Measurements from ENCODE around the gene TRIM24. TPM values are rescaled to one million over a fixed set of nuclear protein-coding genes. Genes with fewer than 3 reads are reported as not detected.

The TRIM24 gene
- total and polyA plus RNA-seq, 4 donors, result 3.3 to 13.8 (median 8.3) TPM

- Histone ChIP-seq H3K36me3 (ENCODE audit: control insufficient read depth in 1 of 2, insufficient read depth in 2 of 2, low read length in 1 of 2) (no peaks in the 10 kb centered on the region), H3K27ac (ENCODE audit: low read depth in 1 of 2, low read length in 2 of 2) (no peak overlapping the region), H3K9me3 (ENCODE audit: control insufficient read depth, low read length) (no peaks in the 10 kb centered on the region), H3K27me3 (ENCODE audit: control insufficient read depth in 1 of 2, insufficient read depth in 2 of 2, low read length in 1 of 2) (no peaks in the 10 kb centered on the region), H3K4me1 (ENCODE audit: control insufficient read depth in 1 of 2, insufficient read depth in 2 of 2, low read length in 2 of 2) (no peaks in the 10 kb centered on the region), H3K4me3 (ENCODE audit: low read length in 2 of 2) (no peak overlapping the region)
- DNase-seq (no peak), ATAC-seq (ENCODE audit: low FRiP score) (no peak)
- WGBS, 2 donors, result 85 to 87% methylated on average over 1 of the region's 1 CpG
- intact Hi-C loops (cut with DNase I), result no loop called here
Observed at GRCh38 chr7:138579136-138579535, 119.1 kb downstream of the TRIM24 start.

- ATAC-seq (ENCODE audit: low FRiP score), result no peak
- Histone ChIP-seq H3K4me3 (ENCODE audit: low read length in 2 of 2) (no peak overlapping the region), H3K27ac (ENCODE audit: low read depth in 1 of 2, low read length in 2 of 2) (no peak overlapping the region), H3K27me3 (ENCODE audit: control insufficient read depth in 1 of 2, insufficient read depth in 2 of 2, low read length in 1 of 2) (no peaks in the 10 kb centered on the region), H3K9me3 (ENCODE audit: control insufficient read depth, low read length) (no peaks in the 10 kb centered on the region), H3K36me3 (ENCODE audit: control insufficient read depth in 1 of 2, insufficient read depth in 2 of 2, low read length in 1 of 2) (no peaks in the 10 kb centered on the region), H3K4me1 (ENCODE audit: control insufficient read depth in 1 of 2, insufficient read depth in 2 of 2, low read length in 2 of 2) (no peaks in the 10 kb centered on the region)
- DNase-seq, result no peak
- 96 to 98% methylated on average over 3 of the region's 3 CpGs for WGBS, 2 donors
- intact Hi-C loops (cut with DNase I), result no loop called here
Observed at GRCh38 chr7:138579671-138580070, 119.6 kb downstream of the TRIM24 start.

GRCh38 chr7:138581065-138581464 lies 121.0 kb downstream of the TRIM24 start:
- ATAC-seq (ENCODE audit: low FRiP score), result no peak
- Histone ChIP-seq H3K4me3 (ENCODE audit: low read length in 2 of 2) (no peak overlapping the region), H3K27ac (ENCODE audit: low read depth in 1 of 2, low read length in 2 of 2) (no peak overlapping the region), H3K9me3 (ENCODE audit: control insufficient read depth, low read length) (no peaks in the 10 kb centered on the region), H3K4me1 (ENCODE audit: control insufficient read depth in 1 of 2, insufficient read depth in 2 of 2, low read length in 2 of 2) (no peaks in the 10 kb centered on the region), H3K27me3 (ENCODE audit: control insufficient read depth in 1 of 2, insufficient read depth in 2 of 2, low read length in 1 of 2) (no peaks in the 10 kb centered on the region), H3K36me3 (ENCODE audit: control insufficient read depth in 1 of 2, insufficient read depth in 2 of 2, low read length in 1 of 2) (no peaks in the 10 kb centered on the region)
- intact Hi-C loops (cut with DNase I), result no loop called here
- WGBS, 2 donors, result 95 to 96% methylated on average over 4 of the region's 4 CpGs
- no peak for DNase-seq

- Histone ChIP-seq H3K36me3 (ENCODE audit: control insufficient read depth in 1 of 2, insufficient read depth in 2 of 2, low read length in 1 of 2) (no peaks in the 10 kb centered on the region), H3K9me3 (ENCODE audit: control insufficient read depth, low read length) (no peaks in the 10 kb centered on the region), H3K27me3 (ENCODE audit: control insufficient read depth in 1 of 2, insufficient read depth in 2 of 2, low read length in 1 of 2) (no peaks in the 10 kb centered on the region), H3K4me3 (ENCODE audit: low read length in 2 of 2) (no peak overlapping the region), H3K27ac (ENCODE audit: low read depth in 1 of 2, low read length in 2 of 2) (no peak overlapping the region), H3K4me1 (ENCODE audit: control insufficient read depth in 1 of 2, insufficient read depth in 2 of 2, low read length in 2 of 2) (no peaks in the 10 kb centered on the region)
- DNase-seq, result no peak
- intact Hi-C loops (cut with DNase I), result no loop called here
- ATAC-seq (ENCODE audit: low FRiP score), result no peak
Observed at GRCh38 chr7:138584283-138584682, 124.2 kb downstream of the TRIM24 start.

- H3K4me3 ChIP-seq (ENCODE audit: low read length in 2 of 2), result no peak overlapping the region
- ATAC-seq (ENCODE audit: low FRiP score) (no peak), DNase-seq (no peak)
- 85 to 88% methylated on average over 4 of the region's 4 CpGs for WGBS, 2 donors
- no peak overlapping the region for H3K27ac ChIP-seq (ENCODE audit: low read depth in 1 of 2, low read length in 2 of 2)
- no peaks in the 10 kb centered on the region for H3K27me3 ChIP-seq (ENCODE audit: control insufficient read depth in 1 of 2, insufficient read depth in 2 of 2, low read length in 1 of 2)
- intact Hi-C loops (cut with DNase I), result no loop called here
- H3K36me3 ChIP-seq (ENCODE audit: control insufficient read depth in 1 of 2, insufficient read depth in 2 of 2, low read length in 1 of 2), result no peaks in the 10 kb centered on the region
- H3K9me3 ChIP-seq (ENCODE audit: control insufficient read depth, low read length), result no peaks in the 10 kb centered on the region
- H3K4me1 ChIP-seq (ENCODE audit: control insufficient read depth in 1 of 2, insufficient read depth in 2 of 2, low read length in 2 of 2), result no peaks in the 10 kb centered on the region
Observed at GRCh38 chr7:138584696-138585095, 124.6 kb downstream of the TRIM24 start.

GRCh38 chr7:138585283-138585993 lies 125.4 kb downstream of the TRIM24 start:
- ATAC-seq (ENCODE audit: low FRiP score) (no peak), DNase-seq (no peak)
- intact Hi-C loops (cut with DNase I), result no loop called here
- H3K4me1 ChIP-seq (ENCODE audit: control insufficient read depth in 1 of 2, insufficient read depth in 2 of 2, low read length in 2 of 2), result no peaks in the 10 kb centered on the region
- 89 to 91% methylated on average over 5 of the region's 5 CpGs for WGBS, 2 donors
- H3K36me3 ChIP-seq (ENCODE audit: control insufficient read depth in 1 of 2, insufficient read depth in 2 of 2, low read length in 1 of 2), result no peaks in the 10 kb centered on the region
- H3K9me3 ChIP-seq (ENCODE audit: control insufficient read depth, low read length), result no peaks in the 10 kb centered on the region
- H3K27ac ChIP-seq (ENCODE audit: low read depth in 1 of 2, low read length in 2 of 2), result no peak overlapping the region
- H3K27me3 ChIP-seq (ENCODE audit: control insufficient read depth in 1 of 2, insufficient read depth in 2 of 2, low read length in 1 of 2), result no peaks in the 10 kb centered on the region
- H3K4me3 ChIP-seq (ENCODE audit: low read length in 2 of 2), result no peak overlapping the region

- no peak for DNase-seq
- intact Hi-C loops (cut with DNase I), result no loop called here
- WGBS, 2 donors, result 92 to 95% methylated on average over 4 of the region's 4 CpGs
Observed at GRCh38 chr7:138587485-138587884, 127.4 kb downstream of the TRIM24 start.

GRCh38 chr7:138588986-138589385 lies 128.9 kb downstream of the TRIM24 start:
- H3K27ac ChIP-seq (ENCODE audit: low read depth in 1 of 2, low read length in 2 of 2), result no peak overlapping the region
- WGBS, 2 donors, result 93 to 99% methylated on average over 2 of the region's 2 CpGs
- no peaks in the 10 kb centered on the region for H3K9me3 ChIP-seq (ENCODE audit: control insufficient read depth, low read length)
- H3K36me3 ChIP-seq (ENCODE audit: control insufficient read depth in 1 of 2, insufficient read depth in 2 of 2, low read length in 1 of 2), result no peaks in the 10 kb centered on the region
- ATAC-seq (ENCODE audit: low FRiP score), result no peak
- no peaks in the 10 kb centered on the region for H3K27me3 ChIP-seq (ENCODE audit: control insufficient read depth in 1 of 2, insufficient read depth in 2 of 2, low read length in 1 of 2)
- intact Hi-C loops (cut with DNase I), result no loop called here
- no peak overlapping the region for H3K4me3 ChIP-seq (ENCODE audit: low read length in 2 of 2)
- no peak for DNase-seq
- H3K4me1 ChIP-seq (ENCODE audit: control insufficient read depth in 1 of 2, insufficient read depth in 2 of 2, low read length in 2 of 2), result no peaks in the 10 kb centered on the region

More at GRCh38 chr7:138587485-138587884, 127.4 kb downstream of the TRIM24 start:
- Histone ChIP-seq H3K27me3 (ENCODE audit: control insufficient read depth in 1 of 2, insufficient read depth in 2 of 2, low read length in 1 of 2) (no peaks in the 10 kb centered on the region), H3K4me3 (ENCODE audit: low read length in 2 of 2) (no peak overlapping the region), H3K4me1 (ENCODE audit: control insufficient read depth in 1 of 2, insufficient read depth in 2 of 2, low read length in 2 of 2) (no peaks in the 10 kb centered on the region), H3K27ac (ENCODE audit: low read depth in 1 of 2, low read length in 2 of 2) (no peak overlapping the region), H3K9me3 (ENCODE audit: control insufficient read depth, low read length) (no peaks in the 10 kb centered on the region), H3K36me3 (ENCODE audit: control insufficient read depth in 1 of 2, insufficient read depth in 2 of 2, low read length in 1 of 2) (no peaks in the 10 kb centered on the region)
- ATAC-seq (ENCODE audit: low FRiP score), result no peak

GRCh38 chr7:138590154-138590553 lies 130.1 kb downstream of the TRIM24 start:
- intact Hi-C loops (cut with DNase I), result no loop called here
- Histone ChIP-seq H3K4me1 (ENCODE audit: control insufficient read depth in 1 of 2, insufficient read depth in 2 of 2, low read length in 2 of 2) (no peaks in the 10 kb centered on the region), H3K4me3 (ENCODE audit: low read length in 2 of 2) (no peak overlapping the region), H3K27me3 (ENCODE audit: control insufficient read depth in 1 of 2, insufficient read depth in 2 of 2, low read length in 1 of 2) (no peaks in the 10 kb centered on the region), H3K36me3 (ENCODE audit: control insufficient read depth in 1 of 2, insufficient read depth in 2 of 2, low read length in 1 of 2) (no peaks in the 10 kb centered on the region), H3K9me3 (ENCODE audit: control insufficient read depth, low read length) (no peaks in the 10 kb centered on the region), H3K27ac (ENCODE audit: low read depth in 1 of 2, low read length in 2 of 2) (no peak overlapping the region)
- WGBS, 2 donors, result 89 to 98% methylated on average over 1 of the region's 1 CpG
- DNase-seq (no peak), ATAC-seq (ENCODE audit: low FRiP score) (no peak)
